ENCODE measurements around the gene RRP1.
"Not testable (repeated sequence)": the region's sequence is repeated elsewhere in the genome, so short reads cannot be mapped to it uniquely, and the experiment has no call there.

Gene RRP1

GRCh38 chr21:43817157-43818086 is 28.0 kb downstream of the RRP1 start:
- no peak overlapping the region for H3K4me3 ChIP-seq (ENCODE audit: low read depth, low read length)
- TF ChIP-seq CTCF (IDR thresholded peaks at IDR 0.05; ENCODE audit: borderline replicate concordance, insufficient read depth, low read depth, low read length): no peak

- no peak for TF ChIP-seq CTCF (IDR thresholded peaks at IDR 0.05; ENCODE audit: borderline replicate concordance, insufficient read depth, low read depth, low read length)
- no peak overlapping the region for H3K4me3 ChIP-seq (ENCODE audit: low read depth, low read length)
Observed at GRCh38 chr21:43818685-43819084, 29.3 kb downstream of the RRP1 start.

GRCh38 chr21:43819511-43820405 is 30.4 kb downstream of the RRP1 start:
- H3K4me3 ChIP-seq (ENCODE audit: low read depth, low read length): no peak overlapping the region
- TF ChIP-seq CTCF (IDR thresholded peaks at IDR 0.05; ENCODE audit: borderline replicate concordance, insufficient read depth, low read depth, low read length): no peak

- no peak overlapping the region for H3K4me3 ChIP-seq (ENCODE audit: low read depth, low read length)
- TF ChIP-seq CTCF (IDR thresholded peaks at IDR 0.05; ENCODE audit: borderline replicate concordance, insufficient read depth, low read depth, low read length): no peak
Observed at GRCh38 chr21:43820466-43820865, 31.1 kb downstream of the RRP1 start.

GRCh38 chr21:43822166-43822565 is 32.8 kb downstream of the RRP1 start:
- not testable (repeated sequence) for H3K4me3 ChIP-seq (ENCODE audit: low read depth, low read length)

GRCh38 chr21:43822741-43823140 is 33.4 kb downstream of the RRP1 start:
- not testable (repeated sequence) for H3K4me3 ChIP-seq (ENCODE audit: low read depth, low read length)

GRCh38 chr21:43824333-43825241 is 35.2 kb downstream of the RRP1 start:
- TF ChIP-seq CTCF (IDR thresholded peaks at IDR 0.05; ENCODE audit: borderline replicate concordance, insufficient read depth, low read depth, low read length): no peak
- no peak overlapping the region for H3K4me3 ChIP-seq (ENCODE audit: low read depth, low read length)

All from GM12875 (cell line).